GM04504 (cell line): ENCODE measurements around the gene MAT1A.
"Not testable (repeated sequence)": the region's sequence is repeated elsewhere in the genome, so short reads cannot be mapped to it uniquely, and the experiment has no call there.

Experiments used
- DNase-seq: peaks from one replicate; pipeline ENCODE4 v3.0.0-alpha.2; 2012; ENCODE audit warnings: low read depth

The MAT1A gene

GRCh38 chr10:80223031-80223419 lies 66.4 kb downstream of the MAT1A start:
- not testable (repeated sequence) for DNase-seq
